Hepatic stellate cell (primary cell): ENCODE measurements around the gene SFRP4.

Experiments used
- DNase-seq: peaks from one replicate; pipeline ENCODE4 v3.0.0; 2011; ENCODE audit warnings: low spot score

SFRP4 gene

DNA sequence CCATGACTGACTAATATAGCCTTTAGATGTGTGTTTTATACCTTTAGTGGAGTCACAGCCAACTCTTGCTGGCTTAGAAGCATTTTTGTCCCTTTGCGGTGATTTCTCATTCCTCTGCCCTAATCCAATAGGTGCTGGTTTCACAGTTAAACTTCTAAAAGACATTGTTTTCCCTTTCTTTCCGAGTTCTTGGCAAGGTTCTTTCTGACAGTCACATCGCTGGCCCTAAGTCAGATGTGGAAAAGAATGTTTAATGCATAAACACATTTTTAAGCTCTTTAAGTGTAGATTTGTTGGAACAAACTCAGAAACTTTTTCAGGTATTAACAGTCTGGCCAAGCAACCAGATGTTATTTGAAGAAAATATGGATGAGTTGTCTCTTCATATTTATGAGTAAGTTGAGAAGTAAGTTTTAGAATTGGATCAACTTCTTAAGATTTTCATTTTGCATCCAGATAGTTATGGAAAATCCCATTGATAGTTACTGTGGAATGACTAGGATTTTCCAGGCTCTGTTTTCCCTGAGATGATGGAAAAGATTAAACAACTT, 7.9 kb upstream of the SFRP4 start:
- no peak for DNase-seq

DNA sequence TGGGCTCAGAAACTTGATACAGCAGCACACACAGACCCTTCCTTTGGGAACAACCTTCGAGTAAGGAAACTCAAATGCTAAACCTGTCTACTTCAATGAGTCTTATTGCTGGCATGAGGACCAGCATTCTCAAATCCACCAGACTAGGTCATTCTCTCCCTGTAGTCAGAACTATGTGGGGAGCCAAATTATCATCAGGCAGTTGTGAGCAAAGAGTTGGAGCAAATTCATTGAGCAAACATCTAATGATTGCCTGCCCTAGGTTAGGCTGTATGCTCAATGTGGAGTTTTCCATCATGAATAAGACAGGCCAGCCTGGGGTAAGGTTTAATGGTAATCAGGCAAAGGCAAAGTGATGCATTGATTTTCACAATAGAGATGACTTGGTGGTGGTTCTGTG, 7.4 kb upstream of the SFRP4 start:
- DNase-seq = no peak

DNA sequence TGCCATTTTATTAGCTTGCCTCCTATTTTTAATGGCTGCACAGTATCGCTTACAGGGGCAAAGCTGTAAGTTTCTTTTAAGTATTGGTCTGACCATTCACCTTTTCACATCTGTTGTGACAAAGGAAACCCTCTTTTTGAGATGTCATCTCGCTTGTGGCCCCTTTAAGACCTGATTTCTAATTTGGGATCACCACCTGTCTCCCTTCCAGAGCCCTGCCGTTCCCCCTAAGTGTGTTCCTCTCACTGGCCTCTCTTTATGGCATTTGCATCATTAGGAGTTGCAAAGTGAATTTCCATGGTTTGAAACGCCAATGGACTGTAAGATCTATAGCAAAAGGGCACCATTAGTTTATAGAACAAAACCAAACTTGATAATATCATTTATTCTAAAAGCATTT, 5.3 kb upstream of the SFRP4 start:
- DNase-seq = no peak

DNA sequence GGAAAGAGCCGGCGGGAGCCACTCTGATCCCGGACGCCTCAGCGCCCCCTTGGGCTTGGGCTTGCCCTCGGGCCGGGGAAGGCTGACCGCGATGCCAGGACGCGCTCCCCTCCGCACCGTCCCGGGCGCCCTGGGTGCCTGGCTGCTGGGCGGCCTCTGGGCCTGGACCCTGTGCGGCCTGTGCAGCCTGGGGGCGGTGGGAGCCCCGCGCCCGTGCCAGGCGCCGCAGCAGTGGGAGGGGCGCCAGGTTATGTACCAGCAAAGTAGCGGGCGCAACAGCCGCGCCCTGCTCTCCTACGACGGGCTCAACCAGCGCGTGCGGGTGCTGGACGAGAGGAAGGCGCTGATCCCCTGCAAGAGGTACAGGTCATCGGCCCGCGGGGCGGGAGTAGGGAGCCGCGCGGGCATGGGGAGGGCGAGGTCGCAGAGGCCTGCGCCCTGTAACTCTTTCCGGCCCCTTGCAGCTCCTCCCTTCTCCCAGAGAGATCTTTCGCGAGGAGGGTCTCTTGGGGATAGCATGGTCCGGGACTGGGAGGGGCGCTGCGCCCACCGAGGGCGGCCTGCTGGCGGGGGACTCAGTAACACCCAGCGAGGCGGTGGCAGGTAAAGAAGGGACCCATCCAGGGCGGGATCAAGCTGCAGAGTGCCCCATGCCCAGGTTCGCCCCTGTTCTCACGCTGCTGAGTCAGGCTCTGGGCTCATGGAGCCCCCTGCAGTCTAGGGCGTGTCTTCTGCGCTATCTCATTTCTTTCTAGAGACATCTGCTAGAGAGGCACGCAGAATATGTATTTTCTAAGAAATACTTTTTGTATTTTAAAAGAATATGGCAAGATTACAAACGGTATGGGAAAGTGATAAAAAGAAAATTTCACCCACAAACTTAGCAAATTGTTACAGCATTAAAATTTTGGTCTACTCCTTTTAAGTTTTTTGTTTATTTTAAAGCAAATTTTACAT, 4.5 kb upstream of the SFRP4 start:
- DNase-seq = peak; percentile 15

DNA sequence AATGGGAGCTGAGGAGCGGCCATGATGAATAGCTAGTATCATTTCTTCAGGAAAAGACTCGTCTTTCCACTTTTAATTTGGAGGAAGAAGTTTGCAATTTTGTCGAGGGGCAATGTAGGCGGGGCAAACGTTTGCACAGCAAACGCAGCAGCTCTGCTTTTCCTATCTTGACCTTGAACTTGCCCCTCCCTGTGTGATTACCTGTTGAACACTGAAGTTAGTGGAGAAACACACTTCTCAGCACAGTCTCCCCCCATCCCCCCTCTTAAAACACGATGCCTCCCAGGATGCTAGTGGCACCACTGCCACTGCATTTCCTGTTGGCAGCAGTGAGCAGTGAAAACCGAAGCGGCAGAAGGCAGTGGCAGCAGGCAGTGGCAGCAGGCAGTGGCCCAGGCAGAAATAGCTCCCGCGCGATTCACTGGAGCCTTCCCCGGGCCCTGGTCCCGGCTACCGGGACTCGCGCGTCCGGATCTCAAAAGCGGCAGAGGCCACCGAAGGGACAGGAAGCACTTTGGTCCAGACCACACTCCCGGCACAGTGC, 3.8 kb upstream of the SFRP4 start, which contains the start of gene EPDR1:
Gene EPDR1 (plus strand): TSS at position 336 of the 544 bp plus-strand sequence. CDS start 300 bp downstream, outside the sequence.
- peak; percentile 37 for DNase-seq

DNA sequence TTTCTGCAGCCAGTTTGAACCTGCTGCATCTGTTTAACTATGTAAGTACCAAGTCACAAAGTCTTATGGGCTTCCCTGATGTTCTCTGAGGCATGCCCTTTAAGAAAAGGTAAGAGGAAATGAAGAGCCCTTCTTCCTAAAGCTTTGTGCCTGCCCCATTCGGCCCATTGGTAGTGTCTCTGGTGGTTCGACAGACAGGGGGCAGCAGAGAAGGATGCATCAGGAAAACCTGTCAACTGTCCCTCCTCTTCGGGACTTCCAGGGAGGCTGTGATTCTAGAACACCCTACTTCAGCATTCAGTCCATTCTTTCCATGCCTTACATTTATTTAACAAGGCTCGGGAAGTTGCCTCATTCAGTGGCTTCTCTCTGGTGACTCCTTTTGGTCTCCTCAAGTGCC, 1.9 kb upstream of the SFRP4 start:
- DNase-seq = no peak

DNA sequence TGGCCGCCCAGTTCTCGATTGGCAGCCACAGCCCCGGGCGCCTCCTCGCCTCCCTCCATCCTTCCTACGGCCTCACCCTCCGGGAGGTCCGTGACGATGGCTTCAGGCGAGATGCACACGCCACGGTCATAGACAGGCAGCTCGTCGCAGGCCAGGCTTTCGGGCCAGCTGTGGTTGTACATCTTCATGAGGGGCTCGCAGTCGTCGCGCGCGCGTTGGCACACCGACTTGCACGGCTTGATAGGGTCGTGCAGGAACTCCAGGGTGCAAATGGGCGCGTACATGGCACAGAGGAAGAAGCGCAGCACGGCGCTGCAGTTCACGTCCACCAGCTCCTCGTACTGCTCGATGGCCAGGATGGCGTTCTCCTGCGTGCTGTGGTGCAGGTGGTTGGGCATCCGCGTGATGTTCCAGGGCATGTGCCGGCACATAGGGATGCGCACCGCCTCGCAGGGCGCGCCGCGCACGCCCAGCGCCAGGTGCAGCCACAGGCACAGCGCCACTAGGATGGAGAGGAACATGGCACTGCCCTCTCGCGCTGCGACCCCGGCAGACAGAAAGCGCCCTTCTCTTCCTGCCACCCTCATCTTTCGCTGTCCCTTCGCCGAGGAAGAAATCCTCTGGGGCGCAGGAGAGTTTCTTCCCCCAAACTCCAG, 472 bp downstream of the SFRP4 start:
- no peak for DNase-seq

DNA sequence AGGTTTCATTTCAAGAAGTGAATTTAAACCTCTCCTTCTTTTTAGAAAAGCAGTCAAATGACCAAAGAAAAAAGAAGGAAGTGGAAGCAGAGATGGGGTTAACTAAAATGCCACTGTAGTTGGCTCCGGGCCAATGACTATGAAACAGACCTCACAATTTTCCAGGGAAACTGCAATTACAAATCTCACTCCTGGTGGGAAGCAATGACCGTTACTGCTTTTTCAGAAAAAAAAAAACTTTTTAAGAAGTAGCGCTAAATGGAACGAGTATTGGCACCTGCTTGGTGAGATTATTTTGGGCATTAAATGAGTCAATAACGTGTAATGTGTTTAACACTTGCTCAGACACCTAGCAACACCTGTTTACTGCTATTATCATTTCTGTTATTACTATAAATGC, 1.2 kb downstream of the SFRP4 start:
- DNase-seq = no peak

DNA sequence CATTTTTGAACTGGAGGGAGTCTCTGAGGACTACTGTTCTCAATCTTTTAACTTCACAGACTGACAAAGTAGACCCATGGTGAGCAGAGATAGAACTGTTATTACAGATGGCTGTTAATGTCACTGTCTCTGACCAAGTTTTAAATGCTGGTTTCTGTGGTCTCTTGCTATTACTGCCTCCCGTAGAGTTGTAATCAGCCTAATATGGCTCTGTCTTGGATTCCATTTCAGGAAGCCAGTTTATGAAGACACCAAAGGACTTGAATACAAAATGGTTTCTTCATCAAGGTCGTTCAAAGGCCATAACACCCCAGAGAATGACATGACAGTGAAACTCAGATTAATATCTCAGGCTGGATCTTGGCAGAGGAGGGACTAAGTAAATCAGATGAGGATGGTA, 3.9 kb downstream of the SFRP4 start:
- DNase-seq = no peak

DNA sequence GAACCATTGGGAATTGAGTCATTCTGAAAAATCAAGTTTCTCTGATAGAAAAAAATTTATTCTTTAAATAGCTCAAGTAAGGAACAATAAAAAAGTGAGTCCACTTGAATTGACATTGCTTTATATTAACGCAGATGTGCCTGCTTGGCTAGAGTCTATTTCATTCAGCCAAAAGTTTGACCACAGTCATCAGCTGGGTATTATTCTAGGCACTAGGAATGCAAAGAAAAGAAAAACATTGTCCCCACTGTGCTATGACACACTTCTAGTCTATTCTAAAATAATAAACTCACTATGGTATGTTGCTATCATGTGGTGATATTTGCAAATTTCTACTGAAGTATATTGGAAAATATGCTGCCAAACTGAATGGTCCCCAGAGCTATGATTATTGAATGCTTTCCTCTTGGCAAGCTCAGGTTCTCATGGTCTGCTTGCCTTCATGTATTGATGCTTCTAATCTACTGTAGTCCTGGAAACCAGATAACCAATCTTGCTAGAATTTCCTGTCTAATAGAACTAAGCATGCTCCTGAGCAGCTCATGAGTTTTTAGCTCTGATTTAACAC, 8.3 kb downstream of the SFRP4 start:
- peak; percentile 27 for DNase-seq

DNA sequence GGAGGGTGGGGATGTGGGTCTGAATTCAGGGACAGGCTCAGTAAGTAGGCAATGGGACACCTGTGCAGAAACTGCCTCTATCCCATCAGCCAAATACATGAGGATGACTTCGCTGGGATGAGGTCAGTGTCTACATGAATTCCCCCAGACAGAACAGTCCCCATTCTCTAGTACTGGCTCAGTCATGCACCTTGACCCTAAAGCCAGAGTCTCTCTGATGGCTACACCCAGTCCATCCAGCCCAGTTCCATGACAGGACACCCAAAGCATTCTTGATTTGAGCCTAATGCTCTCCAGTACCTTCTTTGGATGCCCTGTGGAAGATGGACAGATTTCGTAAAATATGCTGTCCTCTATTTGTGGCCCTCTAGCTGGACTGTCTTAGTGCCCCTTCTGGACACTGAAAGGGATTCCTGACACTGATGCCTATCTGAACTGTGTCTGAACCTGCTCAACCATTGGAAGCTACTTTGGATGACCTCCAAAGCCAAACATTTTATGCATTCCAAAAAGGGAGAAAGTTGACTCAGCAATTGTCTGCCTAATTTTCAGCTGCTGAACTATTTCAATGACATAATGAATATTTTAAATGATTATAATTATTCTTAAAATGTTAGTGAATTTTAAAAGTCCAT, 14.6 kb downstream of the SFRP4 start:
- DNase-seq = peak; percentile 6

DNA sequence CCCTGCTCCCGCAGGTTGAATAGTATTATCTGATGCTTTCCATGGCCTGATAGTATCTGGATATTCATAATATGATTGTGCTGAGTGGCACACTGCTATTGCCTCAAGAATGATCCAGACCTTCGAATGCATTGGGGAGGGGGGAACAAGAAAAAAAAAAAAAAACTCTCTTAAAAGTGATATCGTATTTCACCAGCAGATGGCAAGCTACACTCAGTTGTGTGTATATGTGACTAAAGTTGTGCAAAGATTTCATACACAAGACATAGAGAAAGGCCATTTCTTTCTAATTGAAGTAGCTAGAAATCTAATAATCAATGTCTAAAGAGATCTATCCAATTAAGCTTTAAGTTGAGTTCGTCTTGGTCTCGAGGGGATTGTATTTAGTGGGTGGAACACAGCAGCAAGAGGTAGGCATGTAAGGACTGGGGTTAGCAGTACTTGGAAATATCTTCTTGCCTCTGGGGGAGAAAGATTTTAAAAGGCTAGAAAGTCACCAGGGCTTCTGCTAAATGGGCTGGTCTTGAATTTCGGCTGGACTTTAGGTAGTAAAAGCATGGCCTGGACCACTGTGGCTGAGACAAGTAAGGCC, 15.3 kb downstream of the SFRP4 start:
- no peak for DNase-seq

DNA sequence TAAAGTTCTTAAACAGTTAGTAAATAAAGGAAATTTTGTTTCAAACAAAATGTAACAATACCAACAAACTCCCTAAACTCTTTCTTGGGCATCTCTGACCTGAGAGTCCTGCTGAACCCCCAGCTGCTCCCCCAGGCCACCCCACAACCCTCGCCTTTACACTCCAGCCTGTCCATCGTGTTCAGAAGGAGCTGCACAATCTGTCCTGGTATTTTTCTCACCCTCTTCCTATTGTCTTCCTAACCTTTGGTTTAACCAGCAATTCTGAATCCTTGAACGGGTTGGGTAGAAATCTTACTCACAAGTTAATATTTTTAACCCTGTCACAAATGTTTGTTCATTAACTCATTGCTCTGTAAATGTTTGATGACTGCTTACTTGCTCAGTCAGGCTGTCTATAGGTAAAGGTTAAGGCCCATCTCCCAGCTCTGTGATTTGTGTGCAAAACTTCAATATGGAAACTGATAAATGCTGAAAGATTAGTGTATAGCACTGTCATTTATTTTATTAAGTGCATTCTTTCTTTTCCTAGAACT, 16.8 kb downstream of the SFRP4 start:
- no peak for DNase-seq

DNA sequence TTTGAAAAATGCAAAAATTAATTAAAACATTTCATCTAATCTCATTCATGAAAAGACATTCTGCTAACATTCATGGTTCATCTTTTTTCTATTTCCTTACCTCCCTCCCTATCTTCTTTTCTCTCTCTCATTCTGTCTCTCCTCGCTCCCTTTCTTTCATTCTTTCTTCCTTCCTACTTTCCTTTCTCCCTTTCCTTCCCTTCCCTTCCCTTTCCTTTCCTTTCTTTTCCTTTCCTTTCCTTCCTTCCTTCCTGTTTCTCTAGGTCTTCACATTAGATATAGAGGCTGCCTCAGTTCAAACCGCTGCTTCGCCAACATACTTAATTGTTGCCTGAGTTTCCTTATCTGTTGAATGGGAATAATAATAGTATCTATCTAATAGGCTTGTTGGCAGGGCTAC, 21.9 kb downstream of the SFRP4 start:
- no peak for DNase-seq

DNA sequence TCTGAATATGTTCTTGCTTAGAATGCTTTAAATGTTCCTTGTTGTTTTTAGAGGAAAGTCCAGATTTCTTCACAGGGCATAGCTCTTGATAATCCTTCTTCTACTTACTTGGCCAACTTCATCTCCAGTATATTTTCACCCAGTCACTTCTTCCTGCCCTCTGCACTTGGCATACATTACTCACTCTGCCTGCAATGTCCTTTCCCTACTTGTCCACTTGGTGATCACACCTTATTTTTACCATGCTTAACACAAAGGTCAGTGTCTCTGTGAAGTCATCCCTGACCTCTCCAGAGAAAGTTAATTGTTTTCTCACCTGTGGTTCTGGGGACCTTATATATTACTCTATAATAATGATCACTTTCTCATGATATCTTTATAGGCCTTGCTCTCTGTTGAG, 23.3 kb downstream of the SFRP4 start:
- no peak for DNase-seq

DNA sequence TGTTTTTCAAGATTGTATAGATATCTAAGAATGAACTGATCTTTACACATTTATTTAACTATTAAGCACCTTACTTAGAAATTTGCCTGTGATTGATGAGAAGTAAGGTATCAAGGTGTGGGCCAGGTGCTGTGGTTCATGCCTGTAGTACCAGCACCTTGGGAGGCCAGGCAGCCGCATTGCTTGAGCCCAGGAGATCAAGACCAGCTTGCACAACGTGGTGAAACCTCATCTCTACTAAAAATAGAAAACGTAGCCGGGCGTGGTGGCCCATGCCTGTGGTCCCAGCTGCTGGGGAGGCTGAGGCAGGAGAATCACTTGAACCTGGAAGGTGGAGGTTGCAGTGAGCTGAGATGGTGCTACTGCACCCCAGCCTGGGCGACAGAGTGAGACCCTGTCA, 34.5 kb downstream of the SFRP4 start:
- DNase-seq = no peak
